ENCODE results near the gene BCR. TPM values are rescaled to one million over a fixed set of nuclear protein-coding genes. Genes with fewer than 3 reads are reported as not detected.

BCR gene
- total RNA-seq, 1 donor from 2014 or later = 45.1 TPM

DNA sequence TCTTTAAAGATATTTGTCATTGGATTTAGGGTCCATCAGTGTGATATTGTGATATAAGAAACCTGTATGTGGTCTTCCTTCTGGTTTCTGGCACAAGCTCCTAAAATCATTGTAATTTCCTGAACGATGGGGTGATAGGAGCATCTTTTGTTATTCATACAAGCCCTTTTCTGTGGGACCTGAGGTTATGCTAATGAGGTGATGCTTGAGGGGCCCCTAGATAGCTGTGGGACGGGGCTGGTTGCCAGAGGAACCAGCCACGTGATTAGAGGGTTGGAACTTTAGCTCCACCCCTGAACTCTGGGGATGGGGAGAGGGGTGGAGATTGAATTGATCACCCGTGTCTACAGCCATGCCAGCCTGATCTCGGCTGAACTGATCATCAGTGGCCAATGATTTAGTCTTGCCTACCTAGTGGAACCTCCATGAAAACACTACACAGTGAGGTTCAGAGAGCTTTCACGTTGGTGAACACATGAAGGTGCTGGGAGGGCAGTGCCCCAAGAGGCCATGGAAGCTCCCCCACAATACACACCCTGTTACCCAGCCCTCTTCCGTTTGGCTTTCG, 62.8 kb downstream of the BCR start:
- H3K9me3 Mint-ChIP-seq = no peaks in the 10 kb centered on the region
- peaks cover 10% of the 10 kb centered on the region for H3K36me3 Mint-ChIP-seq (ENCODE audit: low read depth)
- peaks cover 58% of the 10 kb centered on the region for H3K4me1 Mint-ChIP-seq
- peak overlapping the region; percentile 66 for H3K4me3 Mint-ChIP-seq
- H3K27ac Mint-ChIP-seq = peak overlapping the region; percentile 86
- DNase-seq = peak; percentile 91
- H3K27me3 Mint-ChIP-seq = no peaks in the 10 kb centered on the region
- intact Hi-C loops (cut with micrococcal nuclease) = no loop called here

DNA sequence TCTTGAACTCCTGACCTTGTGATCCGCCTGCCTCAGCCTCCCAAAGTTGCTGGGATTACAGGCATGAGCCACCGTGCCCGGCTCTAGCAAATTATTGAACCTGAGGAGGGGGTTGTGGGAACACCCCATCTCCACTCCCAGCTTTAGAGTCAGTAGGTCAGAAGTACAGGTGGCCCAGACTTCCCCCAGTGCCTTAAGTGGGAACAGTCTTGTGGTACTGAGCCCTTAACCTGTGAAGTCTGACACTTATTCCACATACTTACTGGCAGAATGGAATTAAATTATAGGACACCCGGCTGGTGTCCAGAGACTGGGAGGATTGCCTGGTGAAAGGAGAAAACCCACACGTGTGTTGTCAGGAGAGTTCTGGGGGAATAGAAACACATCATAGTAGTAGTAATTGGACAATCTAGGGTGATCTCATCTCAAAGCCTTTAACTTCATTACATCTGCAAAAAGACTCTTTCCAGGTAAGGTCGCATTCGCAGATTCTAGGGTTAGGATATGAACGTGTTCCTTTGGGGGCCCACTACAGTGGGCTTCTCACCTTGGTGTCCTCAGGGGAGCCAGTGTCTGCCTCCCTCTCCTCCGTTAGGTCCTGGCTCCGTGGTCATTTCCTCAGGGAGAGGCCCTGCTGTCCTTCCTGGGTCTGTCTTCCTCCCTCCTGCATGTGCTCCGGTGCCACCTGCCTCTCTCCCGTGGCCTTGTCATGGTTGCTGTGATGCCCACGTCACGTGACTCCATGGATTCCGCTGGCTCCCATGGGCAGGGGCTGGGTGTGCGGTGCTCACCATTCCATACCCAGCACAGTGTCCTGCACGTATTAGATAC, 63.8 kb downstream of the BCR start:
- Mint-ChIP-seq H3K4me3 (peak overlapping the region; percentile 66), H3K27ac (peak overlapping the region; percentile 86), H3K4me1 (peaks cover 59% of the 10 kb centered on the region), H3K36me3 (ENCODE audit: low read depth) (peaks cover 9% of the 10 kb centered on the region), H3K9me3 (no peaks in the 10 kb centered on the region), H3K27me3 (no peaks in the 10 kb centered on the region)
- no peak for DNase-seq
- intact Hi-C loops (cut with micrococcal nuclease) = no loop called here

- H3K27me3 Mint-ChIP-seq = no peaks in the 10 kb centered on the region
- peaks cover 62% of the 10 kb centered on the region for H3K4me1 Mint-ChIP-seq
- no peak for DNase-seq
- H3K36me3 Mint-ChIP-seq (ENCODE audit: low read depth) = peaks cover 4% of the 10 kb centered on the region
- intact Hi-C loops (cut with micrococcal nuclease) = no loop called here
- no peak overlapping the region for H3K4me3 Mint-ChIP-seq
- H3K27ac Mint-ChIP-seq = peak overlapping the region; percentile 86
- H3K9me3 Mint-ChIP-seq = no peaks in the 10 kb centered on the region
Measured at GRCh38 chr22:23244690-23245044, 64.4 kb downstream of the BCR start.

DNA sequence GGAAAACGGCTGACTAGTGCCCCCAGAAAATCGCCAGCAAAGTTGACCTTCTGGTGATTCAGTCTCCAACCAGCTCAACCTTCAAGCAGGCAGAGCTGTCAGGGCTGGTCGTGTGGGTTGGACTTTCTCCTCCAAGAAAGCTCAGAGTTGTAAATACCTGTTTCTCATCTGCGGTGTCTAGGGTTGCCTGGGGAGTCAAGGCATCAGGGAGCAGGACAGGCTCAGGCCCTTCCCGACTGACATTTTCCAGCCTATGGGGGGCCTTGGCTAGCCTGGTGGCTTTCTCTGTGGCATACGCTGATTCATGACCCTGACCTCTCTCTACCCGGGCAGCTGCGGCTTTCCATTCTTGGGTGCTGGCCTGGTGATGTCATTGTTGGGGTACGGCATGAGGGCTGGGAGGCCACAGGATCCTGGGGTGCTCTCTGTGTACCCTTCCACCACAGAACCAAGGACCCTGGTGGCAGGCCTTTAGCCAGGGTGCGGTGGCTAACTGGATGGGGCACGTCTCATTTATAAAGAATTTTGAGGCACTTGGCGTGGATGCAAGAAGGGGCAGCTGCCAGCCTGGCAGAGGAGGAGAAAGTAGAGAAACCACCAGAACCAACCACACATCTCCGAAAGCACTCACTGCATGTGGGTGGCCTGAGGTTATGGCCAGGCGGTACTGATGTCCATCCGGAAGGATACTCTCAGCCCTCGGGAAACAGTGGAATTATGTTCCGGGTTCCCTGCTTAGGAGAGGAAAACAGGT, 64.9 kb downstream of the BCR start:
- no peak for DNase-seq
- H3K4me3 Mint-ChIP-seq = no peak overlapping the region
- H3K36me3 Mint-ChIP-seq (ENCODE audit: low read depth) = peaks cover 4% of the 10 kb centered on the region

GRCh38 chr22:23245799-23246136, 65.5 kb downstream of the BCR start:
- H3K9me3 Mint-ChIP-seq = no peaks in the 10 kb centered on the region
- H3K4me3 Mint-ChIP-seq = no peak overlapping the region
- peaks cover 2% of the 10 kb centered on the region for H3K36me3 Mint-ChIP-seq (ENCODE audit: low read depth)

More for the DNA sequence above, 64.9 kb downstream of the BCR start:
- intact Hi-C loops (cut with micrococcal nuclease) = no loop called here
- H3K4me1 Mint-ChIP-seq = peaks cover 64% of the 10 kb centered on the region
- no peaks in the 10 kb centered on the region for H3K27me3 Mint-ChIP-seq
- H3K9me3 Mint-ChIP-seq = no peaks in the 10 kb centered on the region
- H3K27ac Mint-ChIP-seq = peak overlapping the region; percentile 14

DNA sequence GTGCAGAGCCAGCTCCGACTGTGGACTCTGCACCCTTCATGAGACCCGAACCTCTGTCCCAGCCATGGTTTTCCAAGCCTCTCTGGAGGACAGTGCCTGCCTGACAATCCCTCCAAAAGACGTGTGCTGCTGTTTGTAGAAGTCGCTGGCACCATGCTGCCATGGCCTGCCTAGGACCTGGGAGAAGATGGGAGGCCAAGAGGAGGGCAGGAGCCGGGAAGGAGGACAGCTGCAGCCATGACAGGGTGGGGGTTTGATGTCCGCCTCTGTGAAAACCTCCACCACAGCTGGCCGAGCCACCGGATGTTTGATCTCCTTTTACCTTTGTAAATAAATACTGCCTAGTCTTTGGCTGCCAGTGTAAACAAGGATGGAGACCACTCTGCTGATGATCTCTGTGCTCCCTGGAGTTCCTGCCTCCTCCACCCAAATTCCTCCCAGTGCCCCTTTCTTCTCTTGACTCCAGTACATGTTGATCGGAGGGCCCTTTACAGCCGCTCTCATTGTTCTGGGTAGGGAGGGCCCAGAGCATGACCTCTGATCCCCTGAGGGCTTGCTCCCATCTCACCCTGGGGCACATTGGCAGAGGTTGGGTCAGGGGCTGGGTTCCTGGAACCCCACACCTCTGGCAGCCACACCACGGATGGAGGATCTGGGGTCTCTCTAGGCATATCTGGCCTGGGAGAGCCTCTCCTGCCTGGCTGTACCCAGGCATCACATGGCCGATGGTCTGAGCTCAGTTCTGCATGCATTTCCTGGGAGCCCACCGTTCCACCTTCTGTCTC, 66.9 kb downstream of the BCR start:
- peaks cover 2% of the 10 kb centered on the region for H3K36me3 Mint-ChIP-seq (ENCODE audit: low read depth)
- peak overlapping the region; percentile 49 for H3K27ac Mint-ChIP-seq
- intact Hi-C loops (cut with micrococcal nuclease) = no loop called here
- no peak overlapping the region for H3K4me3 Mint-ChIP-seq
- no peaks in the 10 kb centered on the region for H3K27me3 Mint-ChIP-seq
- no peaks in the 10 kb centered on the region for H3K9me3 Mint-ChIP-seq
- DNase-seq = no peak
- peaks cover 55% of the 10 kb centered on the region for H3K4me1 Mint-ChIP-seq

More at GRCh38 chr22:23245799-23246136, 65.5 kb downstream of the BCR start:
- Mint-ChIP-seq H3K4me1 (peaks cover 66% of the 10 kb centered on the region), H3K27me3 (no peaks in the 10 kb centered on the region), H3K27ac (no peak overlapping the region)
- no peak for DNase-seq
- intact Hi-C loops (cut with micrococcal nuclease) = no loop called here

DNA sequence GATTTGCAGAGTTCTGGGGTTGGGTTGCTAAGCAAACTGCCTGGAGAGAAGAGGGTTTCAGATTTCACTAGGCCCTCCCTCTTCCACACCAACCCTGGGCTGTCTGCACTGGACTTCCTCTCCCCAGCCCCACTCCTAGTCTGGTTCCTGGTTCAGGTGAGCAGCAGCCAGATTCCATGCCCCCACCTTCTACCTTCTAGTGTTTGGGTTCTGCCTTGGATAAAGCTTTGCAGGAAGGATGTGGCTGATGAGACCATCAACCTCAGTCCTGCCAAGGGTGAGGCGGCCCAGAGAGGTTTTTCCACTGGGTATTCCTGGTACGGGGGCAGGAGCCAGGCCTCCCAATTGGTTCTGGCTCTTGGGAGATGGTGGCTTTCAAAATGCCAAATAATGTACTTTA, 68.3 kb downstream of the BCR start:
- Mint-ChIP-seq H3K36me3 (ENCODE audit: low read depth) (peaks cover 3% of the 10 kb centered on the region), H3K4me1 (peaks cover 43% of the 10 kb centered on the region), H3K27me3 (no peaks in the 10 kb centered on the region), H3K9me3 (no peaks in the 10 kb centered on the region), H3K27ac (no peak overlapping the region), H3K4me3 (no peak overlapping the region)
- DNase-seq = no peak
- intact Hi-C loops (cut with micrococcal nuclease) = no loop called here

- no peak for DNase-seq
- H3K4me3 Mint-ChIP-seq = no peak overlapping the region
- no peaks in the 10 kb centered on the region for H3K9me3 Mint-ChIP-seq
- peaks cover 8% of the 10 kb centered on the region for H3K36me3 Mint-ChIP-seq (ENCODE audit: low read depth)
- intact Hi-C loops (cut with micrococcal nuclease) = loop anchor here (5.0 kb wide), 1 partner anchor 38 kb away; no protein-coding TSS in a partner anchor
- no peaks in the 10 kb centered on the region for H3K27me3 Mint-ChIP-seq
- H3K27ac Mint-ChIP-seq = peak overlapping the region; percentile 49
- peaks cover 32% of the 10 kb centered on the region for H3K4me1 Mint-ChIP-seq
Measured at GRCh38 chr22:23250056-23250784, 69.9 kb downstream of the BCR start.

GRCh38 chr22:23250785-23251363, 70.6 kb downstream of the BCR start:
- Mint-ChIP-seq H3K4me1 (peaks cover 34% of the 10 kb centered on the region), H3K27ac (no peak overlapping the region), H3K27me3 (no peaks in the 10 kb centered on the region), H3K4me3 (no peak overlapping the region), H3K9me3 (no peaks in the 10 kb centered on the region), H3K36me3 (ENCODE audit: low read depth) (peaks cover 9% of the 10 kb centered on the region)
- intact Hi-C loops (cut with micrococcal nuclease) = loop anchor here (5.0 kb wide), 1 partner anchor 39 kb away; no protein-coding TSS in a partner anchor
- DNase-seq = no peak

DNA sequence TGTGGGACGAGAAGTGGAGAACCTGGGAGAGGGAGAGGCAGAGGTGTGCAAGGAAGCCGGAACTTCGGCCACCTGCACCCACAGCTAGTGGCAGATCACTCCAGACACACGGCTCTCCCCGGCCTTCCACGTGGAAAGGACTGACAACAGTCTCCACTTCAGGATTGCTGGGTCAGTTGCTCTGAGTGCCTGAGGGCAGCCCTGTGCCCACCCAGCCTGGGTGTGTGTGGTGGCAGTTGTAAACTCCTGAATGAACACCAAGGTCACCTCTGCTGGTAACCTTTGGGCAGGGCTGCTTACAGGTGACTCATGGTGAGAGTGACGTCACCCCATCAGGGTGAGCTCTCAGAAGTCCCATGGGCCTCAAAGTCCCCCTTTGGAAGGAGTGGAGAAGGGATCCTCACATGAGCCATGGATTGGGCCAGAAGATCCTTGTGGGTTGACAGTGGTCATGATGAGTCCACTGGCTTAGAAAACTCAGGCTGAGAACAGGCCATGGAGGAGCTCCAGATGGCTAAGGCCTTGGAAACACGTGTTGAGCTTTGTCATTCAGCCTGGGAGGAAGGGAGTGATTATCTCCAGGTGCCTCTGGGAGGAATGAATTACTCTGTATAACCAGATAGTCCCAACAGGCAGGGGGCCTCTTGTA, 71.3 kb downstream of the BCR start:
- Mint-ChIP-seq H3K36me3 (ENCODE audit: low read depth) (peaks cover 9% of the 10 kb centered on the region), H3K27me3 (no peaks in the 10 kb centered on the region), H3K4me3 (no peak overlapping the region), H3K4me1 (peaks cover 33% of the 10 kb centered on the region), H3K27ac (peak overlapping the region; percentile 13), H3K9me3 (no peaks in the 10 kb centered on the region)
- no peak for DNase-seq
- intact Hi-C loops (cut with micrococcal nuclease) = loop anchor here (5.0 kb wide), 1 partner anchor 39 kb away; no protein-coding TSS in a partner anchor

DNA sequence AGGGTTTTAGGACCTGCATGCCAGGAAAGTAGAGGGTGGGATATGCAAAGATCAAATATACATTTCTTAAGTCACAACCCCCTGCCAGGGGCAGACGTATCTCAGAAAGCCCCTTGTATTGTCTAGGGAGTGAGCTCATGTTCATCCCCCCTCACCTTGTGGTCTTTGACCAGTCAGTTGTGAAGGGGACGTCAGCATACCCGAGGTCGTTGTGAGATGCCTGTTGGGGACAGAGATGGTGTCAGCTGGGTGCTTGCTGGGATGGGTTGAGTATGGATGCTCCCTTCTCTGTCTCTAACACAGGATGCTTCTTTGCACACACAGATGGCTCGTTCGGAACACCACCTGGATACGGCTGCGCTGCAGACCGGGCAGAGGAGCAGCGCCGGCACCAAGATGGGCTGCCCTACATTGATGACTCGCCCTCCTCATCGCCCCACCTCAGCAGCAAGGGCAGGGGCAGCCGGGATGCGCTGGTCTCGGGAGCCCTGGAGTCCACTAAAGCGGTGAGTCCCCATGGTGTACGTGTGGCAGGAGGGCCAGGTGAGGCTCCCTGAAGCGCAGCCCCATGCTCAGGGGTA, 73.3 kb downstream of the BCR start:
- no peak overlapping the region for H3K27ac Mint-ChIP-seq
- intact Hi-C loops (cut with micrococcal nuclease) = loop anchor here (5.0 kb wide), 1 partner anchor 41 kb away; no protein-coding TSS in a partner anchor
- H3K4me3 Mint-ChIP-seq = no peak overlapping the region
- H3K4me1 Mint-ChIP-seq = peaks cover 25% of the 10 kb centered on the region
- DNase-seq = no peak
- no peaks in the 10 kb centered on the region for H3K27me3 Mint-ChIP-seq
- peaks cover 12% of the 10 kb centered on the region for H3K36me3 Mint-ChIP-seq (ENCODE audit: low read depth)
- H3K9me3 Mint-ChIP-seq = no peaks in the 10 kb centered on the region

- no peak overlapping the region for H3K4me3 Mint-ChIP-seq
- intact Hi-C loops (cut with micrococcal nuclease) = no loop called here
- H3K27ac Mint-ChIP-seq = peak overlapping the region; percentile 41
- H3K36me3 Mint-ChIP-seq (ENCODE audit: low read depth) = peaks cover 12% of the 10 kb centered on the region
- H3K9me3 Mint-ChIP-seq = no peaks in the 10 kb centered on the region
- no peak for DNase-seq
- no peaks in the 10 kb centered on the region for H3K27me3 Mint-ChIP-seq
- H3K4me1 Mint-ChIP-seq = peaks cover 11% of the 10 kb centered on the region
Measured at GRCh38 chr22:23255506-23256170, 75.3 kb downstream of the BCR start.

Measured in activated CD4-positive, alpha-beta T cell treated with anti-CD3 and anti-CD28 coated beads, Interleukin-2, amount 10 ng/mL, durations not matched to agents 24 days and 14 days (primary cell).